ENCODE measurements around the gene SLIT3.

- TF ChIP-seq POLR2A (IDR thresholded peaks at IDR 0.05; ENCODE audit: low read length) (no peak), GATA1 (IDR thresholded peaks at IDR 0.05; ENCODE audit: low read depth, low read length) (no peak)
Measured at GRCh38 chr5:169149317-169149716, 151.6 kb downstream of the SLIT3 start.

Data from erythroblast (primary cell).